DND-41 (cell line): Measurements from ENCODE around the gene PPP1R3E.
A peak's percentile ranks its signal among the peaks of the same experiment; 100 is the strongest.

Source experiments
- ATAC-seq: fragments of 200-7000 bp; cut with Tn5 transposase; 3 replicates; pipeline ENCODE4 v1.9.1; 2021; ENCODE audit warnings: low read depth; ENCODE audit not compliant: insufficient read depth
- DNase-seq: peaks from one replicate; pipeline ENCODE4 v3.0.0-alpha.2; 2020
- H2AFZ ChIP-seq: 2 replicates; pipeline ENCODE4 v1.6.0; 2012; ENCODE audit warnings: low read depth, low read length
- H3K27ac ChIP-seq: 2 replicates; pipeline ENCODE4 v1.5.1; 2012; ENCODE audit warnings: low read length, inconsistent platforms
- H3K27me3 ChIP-seq: fragments of 200-600 bp; sonication (generic); 2 replicates; pipeline ENCODE4 v1.6.0; 2012; ENCODE audit warnings: low read length, mild to moderate bottlenecking, inconsistent platforms; ENCODE audit not compliant: insufficient read depth, poor library complexity
- H3K36me3 ChIP-seq: 2 replicates; pipeline ENCODE4 v1.5.1; 2012; ENCODE audit warnings: low read length, inconsistent platforms; ENCODE audit not compliant: insufficient read depth
- H3K4me1 ChIP-seq: 2 replicates; pipeline ENCODE4 v1.5.1; 2012; ENCODE audit warnings: mild to moderate bottlenecking, low read length; ENCODE audit not compliant: insufficient read depth
- H3K4me2 ChIP-seq: 2 replicates; pipeline ENCODE4 v1.6.0; 2012; ENCODE audit warnings: mild to moderate bottlenecking, moderate library complexity, low read length, inconsistent platforms; ENCODE audit not compliant: insufficient read depth
- H3K4me3 ChIP-seq, 2 experiments: fragments of 200-600 bp in 1 of 2; shearing (Covaris generic) in 1 of 2; 2 replicates each; pipeline ENCODE4 v1.5.1; 2012 to 2016; ENCODE audit warnings: inconsistent platforms in 2 of 2, low read length in 2 of 2, mild to moderate bottlenecking in 2 of 2, low read depth in 1 of 2, moderate library complexity in 1 of 2
- H3K79me2 ChIP-seq: 2 replicates; pipeline ENCODE4 v1.6.0; 2012; ENCODE audit warnings: low read length, inconsistent platforms; ENCODE audit not compliant: insufficient read depth
- H3K9ac ChIP-seq: 2 replicates; pipeline ENCODE4 v1.6.0; 2012; ENCODE audit warnings: low read depth, mild to moderate bottlenecking, inconsistent platforms, low read length, moderate library complexity
- H3K9me3 ChIP-seq: 2 replicates; pipeline ENCODE4 v1.5.1; 2012; ENCODE audit warnings: low read length, moderate library complexity, mild to moderate bottlenecking, inconsistent platforms; ENCODE audit not compliant: insufficient read depth, severe bottlenecking
- H4K20me1 ChIP-seq: 2 replicates; pipeline ENCODE4 v1.6.0; 2012; ENCODE audit warnings: low read length; ENCODE audit not compliant: insufficient read depth
- EZH2 ChIP-seq: IDR thresholded peaks from 3 replicates; pipeline ENCODE4 v1.6.1; 2012; ENCODE audit warnings: borderline replicate concordance, low read depth, mild to moderate bottlenecking, moderate library complexity, low read length, inconsistent platforms; ENCODE audit not compliant: severe bottlenecking
- TF ChIP-seq, protein P1 (sequence below): IDR thresholded peaks from 2 replicates; pipeline ENCODE4 v1.5.1; 2012; ENCODE audit warnings: borderline replicate concordance, low read length, moderate library complexity, mild to moderate bottlenecking; ENCODE audit not compliant: poor library complexity, severe bottlenecking; ENCODE audit errors: extremely low read depth

Gene PPP1R3E

GRCh38 chr14:23306412-23307145 lies 3.9 kb upstream of the PPP1R3E start, which contains the start of gene BCL2L2:
Gene BCL2L2 (plus strand): TSS chr14:23306833. CDS start chr14:23307768, 935 bp downstream.
- peak within 1 kb of the TSS; percentile 56 for H3K9ac ChIP-seq
- ATAC-seq (no peak), DNase-seq (peak; percentile 73)
- H3K27ac ChIP-seq: peak within 1 kb of the TSS; percentile 71
- TF ChIP-seq, protein P1, sequence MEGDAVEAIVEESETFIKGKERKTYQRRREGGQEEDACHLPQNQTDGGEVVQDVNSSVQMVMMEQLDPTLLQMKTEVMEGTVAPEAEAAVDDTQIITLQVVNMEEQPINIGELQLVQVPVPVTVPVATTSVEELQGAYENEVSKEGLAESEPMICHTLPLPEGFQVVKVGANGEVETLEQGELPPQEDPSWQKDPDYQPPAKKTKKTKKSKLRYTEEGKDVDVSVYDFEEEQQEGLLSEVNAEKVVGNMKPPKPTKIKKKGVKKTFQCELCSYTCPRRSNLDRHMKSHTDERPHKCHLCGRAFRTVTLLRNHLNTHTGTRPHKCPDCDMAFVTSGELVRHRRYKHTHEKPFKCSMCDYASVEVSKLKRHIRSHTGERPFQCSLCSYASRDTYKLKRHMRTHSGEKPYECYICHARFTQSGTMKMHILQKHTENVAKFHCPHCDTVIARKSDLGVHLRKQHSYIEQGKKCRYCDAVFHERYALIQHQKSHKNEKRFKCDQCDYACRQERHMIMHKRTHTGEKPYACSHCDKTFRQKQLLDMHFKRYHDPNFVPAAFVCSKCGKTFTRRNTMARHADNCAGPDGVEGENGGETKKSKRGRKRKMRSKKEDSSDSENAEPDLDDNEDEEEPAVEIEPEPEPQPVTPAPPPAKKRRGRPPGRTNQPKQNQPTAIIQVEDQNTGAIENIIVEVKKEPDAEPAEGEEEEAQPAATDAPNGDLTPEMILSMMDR: no peak
- TF ChIP-seq EZH2: no peak
- H3K4me3 ChIP-seq: peak within 1 kb of the TSS; percentile 28 to 66; a peak in 3 of 4 replicates
- H3K27me3 ChIP-seq: no peaks in the 10 kb centered on the region
- peak within 1 kb of the TSS; percentile 64 for H3K4me2 ChIP-seq
- H3K4me1 ChIP-seq: peaks cover 47% of the 10 kb centered on the region
- peaks cover 3% of the 10 kb centered on the region; the same call in 1 of the 2 replicates for H3K36me3 ChIP-seq
- no peaks in the 10 kb centered on the region for H4K20me1 ChIP-seq
- H3K79me2 ChIP-seq: peaks cover 4% of the 10 kb centered on the region
- H2AFZ ChIP-seq: peak within 1 kb of the TSS; percentile 74
- H3K9me3 ChIP-seq: no peaks in the 10 kb centered on the region

DNA sequence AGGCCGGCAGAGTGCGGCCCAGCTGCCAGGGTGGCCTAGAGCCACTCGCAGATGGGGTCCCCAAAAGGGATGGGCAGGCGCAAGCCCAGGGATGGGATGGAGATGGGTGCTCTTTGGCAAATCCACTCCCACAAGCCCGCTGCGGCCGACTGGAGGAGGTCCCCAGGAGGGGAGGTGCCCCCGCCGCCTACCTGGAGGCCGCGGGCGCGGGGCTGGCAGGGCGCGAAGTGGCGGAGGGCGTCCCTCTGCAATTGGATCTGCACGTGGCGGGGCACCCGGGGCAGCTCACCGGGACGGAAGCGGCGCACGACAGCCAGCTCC lies 730 bp downstream of the PPP1R3E start:
- ATAC-seq: peak; percentile 33
- Histone ChIP-seq H3K27ac (peak overlapping the region; percentile 97), H3K9ac (peak overlapping the region; percentile 98), H3K4me3 (peak overlapping the region; percentile 28 to 77), H3K79me2 (peaks cover 18% of the 10 kb centered on the region), H3K4me2 (peak overlapping the region; percentile 89), H3K9me3 (no peaks in the 10 kb centered on the region), H4K20me1 (no peaks in the 10 kb centered on the region), H3K27me3 (no peaks in the 10 kb centered on the region), H2AFZ (peak overlapping the region; percentile 95), H3K4me1 (peaks cover 49% of the 10 kb centered on the region), H3K36me3 (peaks cover 35% of the 10 kb centered on the region)
- TF ChIP-seq EZH2: no peak
- TF ChIP-seq, protein P1: no peak
- DNase-seq: no peak

GRCh38 chr14:23301288-23301968 lies 1.2 kb downstream of the PPP1R3E start:
- Histone ChIP-seq H3K4me3 (peak overlapping the region; percentile 53 to 87), H3K36me3 (peaks cover 35% of the 10 kb centered on the region), H4K20me1 (no peaks in the 10 kb centered on the region), H3K4me1 (peaks cover 47% of the 10 kb centered on the region), H3K9ac (peak overlapping the region; percentile 98), H3K27ac (peak overlapping the region; percentile 97), H3K9me3 (no peaks in the 10 kb centered on the region), H3K27me3 (no peaks in the 10 kb centered on the region), H3K4me2 (peak overlapping the region; percentile 98), H3K79me2 (peaks cover 18% of the 10 kb centered on the region), H2AFZ (peak overlapping the region; percentile 95)
- peak; percentile 98 for DNase-seq
- peak; percentile 82 for ATAC-seq
- TF ChIP-seq EZH2: no peak
- TF ChIP-seq, protein P1: peak; percentile 87
